GM21737 (cell line): ENCODE measurements around the gene DCAF4.

Experiments used
- ATAC-seq: cut with Tn5 transposase; IDR thresholded peaks from one replicate; pipeline ENCODE4 v1.9.1; 2021; ENCODE audit warnings: mild to moderate bottlenecking, moderate library complexity; ENCODE audit not compliant: unreplicated experiment

DCAF4 gene

GRCh38 chr14:72894323-72894622 lies 32.0 kb upstream of the DCAF4 start:
- ATAC-seq: no peak

GRCh38 chr14:72894623-72895378 lies 31.5 kb upstream of the DCAF4 start:
- no peak for ATAC-seq

GRCh38 chr14:72898448-72898847 lies 27.8 kb upstream of the DCAF4 start:
- ATAC-seq: no peak

GRCh38 chr14:72901361-72901760 lies 24.9 kb upstream of the DCAF4 start:
- no peak for ATAC-seq

- ATAC-seq: no peak
Measured at GRCh38 chr14:72902801-72903530, 23.3 kb upstream of the DCAF4 start.

GRCh38 chr14:72903716-72904115 lies 22.5 kb upstream of the DCAF4 start:
- no peak for ATAC-seq

- ATAC-seq: no peak
Measured at GRCh38 chr14:72904218-72904617, 22.0 kb upstream of the DCAF4 start.

GRCh38 chr14:72904840-72905561 lies 21.3 kb upstream of the DCAF4 start:
- no peak for ATAC-seq

GRCh38 chr14:72906316-72906715 lies 19.9 kb upstream of the DCAF4 start:
- ATAC-seq: no peak

GRCh38 chr14:72906879-72907278 lies 19.4 kb upstream of the DCAF4 start:
- ATAC-seq: no peak

- no peak for ATAC-seq
Measured at GRCh38 chr14:72907886-72908285, 18.4 kb upstream of the DCAF4 start.

GRCh38 chr14:72909163-72909562 lies 17.1 kb upstream of the DCAF4 start:
- no peak for ATAC-seq

GRCh38 chr14:72913809-72914208 lies 12.5 kb upstream of the DCAF4 start:
- no peak for ATAC-seq

GRCh38 chr14:72916174-72916573 lies 10.1 kb upstream of the DCAF4 start:
- ATAC-seq: no peak

- ATAC-seq: no peak
Measured at GRCh38 chr14:72917094-72917802, 9.0 kb upstream of the DCAF4 start.

- ATAC-seq: no peak
Measured at GRCh38 chr14:72920008-72920407, 6.3 kb upstream of the DCAF4 start.

GRCh38 chr14:72921396-72921795 lies 4.9 kb upstream of the DCAF4 start:
- no peak for ATAC-seq

GRCh38 chr14:72924337-72924736 lies 1.9 kb upstream of the DCAF4 start:
- no peak for ATAC-seq

- ATAC-seq: no peak
Measured at GRCh38 chr14:72925171-72925759, 999 bp upstream of the DCAF4 start.

GRCh38 chr14:72925815-72926291 lies 411 bp upstream of the DCAF4 start:
- ATAC-seq: peak; percentile 7

- no peak for ATAC-seq
Measured at GRCh38 chr14:72928872-72929271, 2.6 kb downstream of the DCAF4 start.
